SK-N-SH treated with all-trans-retinoic acid at 6 μM for 48 hours (cell line): ENCODE data around the gene SLC24A4.

Source experiments
- ESRRG ChIP-seq: fragments of 250-450 bp; sonication (Bioruptor Pico); IDR thresholded peaks from 2 replicates; pipeline ENCODE4 v1.6.1; 2021; ENCODE audit warnings: mild to moderate bottlenecking
- GLIS3 ChIP-seq: fragments of 250-450 bp; sonication (Bioruptor Pico); IDR thresholded peaks from 2 replicates; pipeline ENCODE4 v1.5.0; 2020; ENCODE audit warnings: mild to moderate bottlenecking, moderate library complexity
- SNAI2 ChIP-seq: fragments of 250-450 bp; sonication (Bioruptor Pico); IDR thresholded peaks from 2 replicates; pipeline ENCODE4 v1.5.0; 2020; ENCODE audit warnings: mild to moderate bottlenecking, moderate library complexity

DNA sequence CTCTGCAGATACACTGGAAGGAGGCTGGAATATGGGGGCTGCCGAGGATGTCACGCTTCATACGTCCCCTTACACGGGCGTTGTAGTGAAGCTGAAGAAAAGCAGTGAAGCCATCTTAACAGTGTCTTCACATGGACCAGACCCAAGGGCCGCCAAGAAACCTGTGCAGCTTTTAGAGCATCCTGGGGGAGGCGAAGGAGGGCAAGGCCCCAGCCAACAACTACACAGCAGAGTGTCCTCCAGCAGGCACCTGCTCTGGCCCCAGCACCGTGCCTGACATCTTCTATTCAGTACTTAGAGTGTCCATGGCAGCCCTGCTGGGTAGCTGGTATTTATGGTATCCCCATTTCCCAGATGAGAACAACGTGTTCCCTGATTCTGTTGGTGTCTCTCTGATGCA lies 141.8 kb downstream of the SLC24A4 start:
- no peak for TF ChIP-seq ESRRG (CRISPR knock-in tag)
- no peak for TF ChIP-seq SNAI2 (CRISPR knock-in tag)
- TF ChIP-seq GLIS3 (CRISPR knock-in tag) = no peak
